GM21360 (cell line): ENCODE data around the gene ETDB.
A peak's percentile ranks its signal among the peaks of the same experiment; 100 is the strongest.
"Not testable (repeated sequence)": the region's sequence is repeated elsewhere in the genome, so short reads cannot be mapped to it uniquely, and the experiment has no call there.

ENCODE experiments used
- ATAC-seq: cut with Tn5 transposase; IDR thresholded peaks from one replicate; pipeline ENCODE4 v1.9.1; 2021; ENCODE audit warnings: mild to moderate bottlenecking, moderate library complexity; ENCODE audit not compliant: unreplicated experiment

Gene ETDB

GRCh38 chrX:135120056-135120576, at the start of gene ETDB:
ETDB (minus strand) TSS chrX:135120526; CDS start chrX:135119261, 1,265 bp downstream.
- not testable (repeated sequence) for ATAC-seq

GRCh38 chrX:135169534-135169933, 49.2 kb upstream of the ETDB start:
- not testable (repeated sequence) for ATAC-seq

GRCh38 chrX:135168486-135168885, 48.2 kb upstream of the ETDB start:
- ATAC-seq: no peak

GRCh38 chrX:135154688-135155087, 34.4 kb upstream of the ETDB start:
- ATAC-seq: not testable (repeated sequence)

- ATAC-seq: not testable (repeated sequence)
These were observed 5.8 kb upstream of the ETDB start for GRCh38 chrX:135126145-135126544.

GRCh38 chrX:135116064-135116463, 4.3 kb downstream of the ETDB start:
- ATAC-seq: not testable (repeated sequence)

GRCh38 chrX:135114392-135114791, 5.9 kb downstream of the ETDB start:
- peak; percentile 96 for ATAC-seq

- ATAC-seq: no peak
These were observed 7.6 kb downstream of the ETDB start for GRCh38 chrX:135112743-135113142.

- no peak for ATAC-seq
These were observed 8.1 kb downstream of the ETDB start for GRCh38 chrX:135112096-135112729.

GRCh38 chrX:135109554-135109953, 10.8 kb downstream of the ETDB start:
- no peak for ATAC-seq

GRCh38 chrX:135099493-135099783, 20.9 kb downstream of the ETDB start:
- ATAC-seq: no peak

- ATAC-seq: not testable (repeated sequence)
These were observed 23.1 kb downstream of the ETDB start for GRCh38 chrX:135097196-135097744.

GRCh38 chrX:135095715-135096114, 24.6 kb downstream of the ETDB start:
- no peak for ATAC-seq

- no peak for ATAC-seq
These were observed 25.6 kb downstream of the ETDB start for GRCh38 chrX:135094726-135095125.

- ATAC-seq: no peak
These were observed 31.2 kb downstream of the ETDB start for GRCh38 chrX:135089126-135089525.

- ATAC-seq: no peak
These were observed 32.5 kb downstream of the ETDB start for GRCh38 chrX:135087867-135088266.

- ATAC-seq: peak; percentile 92
These were observed 34.0 kb downstream of the ETDB start for GRCh38 chrX:135086197-135086854.

GRCh38 chrX:135081693-135082404, 38.5 kb downstream of the ETDB start:
- ATAC-seq: no peak
